ENCODE results near the gene SOS2.

The SOS2 gene

DNA sequence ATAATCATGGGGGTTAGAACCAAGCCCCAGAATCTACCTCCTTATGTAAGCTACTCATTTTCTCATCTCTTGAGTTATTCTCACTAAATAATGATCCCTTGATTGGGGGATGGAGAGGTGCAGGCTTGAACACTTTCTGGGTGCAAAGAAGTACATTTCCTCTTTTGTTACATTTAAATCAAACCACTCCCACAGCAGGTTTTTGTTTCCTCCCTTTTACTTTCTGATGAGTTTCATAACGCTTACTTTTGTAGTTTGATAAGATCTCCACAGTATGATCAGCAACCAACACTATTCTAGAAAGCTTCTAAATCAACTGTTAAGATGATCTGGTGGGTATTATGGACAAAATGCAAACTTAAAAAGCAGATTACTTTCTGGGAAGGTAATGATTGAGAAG, 135.5 kb downstream of the SOS2 start:
- no peaks in the 10 kb centered on the region for H3K9me3 ChIP-seq (replicated peaks; ENCODE audit: insufficient read depth, low read length)
- 0 out of 2 replicates have a peak, but pooled peaks cover 3% of the 10 kb centered on the region for H3K4me1 ChIP-seq (ENCODE audit: low read length)
- no peak overlapping the region for H3K27ac ChIP-seq (ENCODE audit: low read length)
- H3K9ac ChIP-seq (ENCODE audit: low read length), result no peak overlapping the region
- H3K4me2 ChIP-seq (ENCODE audit: low read depth, low read length), result no peak overlapping the region
- H3K9me2 ChIP-seq (replicated peaks; ENCODE audit: insufficient read depth, low read length), result no peaks in the 10 kb centered on the region
- H4K20me1 ChIP-seq (ENCODE audit: insufficient read depth, low read length), result no peaks in the 10 kb centered on the region
- TF ChIP-seq EZH2 (optimal IDR thresholded peaks at IDR 0.05; ENCODE audit: low read depth, low read length) (no peak), CTCF (IDR thresholded peaks at IDR 0.05; ENCODE audit: low read length) (no peak), EZH2phosphoT487 (IDR thresholded peaks at IDR 0.05; ENCODE audit: low read length) (no peak)
- H3K79me2 ChIP-seq (ENCODE audit: low read length), result no peaks in the 10 kb centered on the region
- no peaks in the 10 kb centered on the region for H3K36me3 ChIP-seq (replicated peaks; ENCODE audit: insufficient read depth, low read length)
- DNase-seq, result no peak
- H2AFZ ChIP-seq (ENCODE audit: low read length), result no peak overlapping the region
- no peaks in the 10 kb centered on the region for H3K27me3 ChIP-seq (replicated peaks; ENCODE audit: insufficient read depth, low read length)
- H3K4me3 ChIP-seq (ENCODE audit: low read length), result no peak overlapping the region
- H3F3A ChIP-seq (ENCODE audit: insufficient read depth, low read length), result no peaks in the 10 kb centered on the region

GRCh38 chr14:50094056-50094755, 137.2 kb downstream of the SOS2 start:
- Histone ChIP-seq H3F3A (ENCODE audit: insufficient read depth, low read length) (no peaks in the 10 kb centered on the region), H3K4me3 (ENCODE audit: low read length) (no peak overlapping the region), H3K4me2 (ENCODE audit: low read depth, low read length) (no peak overlapping the region), H2AFZ (ENCODE audit: low read length) (no peak overlapping the region), H3K27ac (ENCODE audit: low read length) (no peak overlapping the region), H3K27me3 (replicated peaks; ENCODE audit: insufficient read depth, low read length) (no peaks in the 10 kb centered on the region), H3K9me3 (replicated peaks; ENCODE audit: insufficient read depth, low read length) (no peaks in the 10 kb centered on the region), H4K20me1 (ENCODE audit: insufficient read depth, low read length) (no peaks in the 10 kb centered on the region), H3K9ac (ENCODE audit: low read length) (no peak overlapping the region), H3K4me1 (ENCODE audit: low read length) (0 out of 2 replicates have a peak, but pooled peaks cover 3% of the 10 kb centered on the region), H3K36me3 (replicated peaks; ENCODE audit: insufficient read depth, low read length) (no peaks in the 10 kb centered on the region), H3K9me2 (replicated peaks; ENCODE audit: insufficient read depth, low read length) (no peaks in the 10 kb centered on the region), H3K79me2 (ENCODE audit: low read length) (no peaks in the 10 kb centered on the region)
- no peak for DNase-seq
- TF ChIP-seq CTCF (IDR thresholded peaks at IDR 0.05; ENCODE audit: low read length) (no peak), EZH2phosphoT487 (IDR thresholded peaks at IDR 0.05; ENCODE audit: low read length) (no peak), EZH2 (optimal IDR thresholded peaks at IDR 0.05; ENCODE audit: low read depth, low read length) (no peak)

DNA sequence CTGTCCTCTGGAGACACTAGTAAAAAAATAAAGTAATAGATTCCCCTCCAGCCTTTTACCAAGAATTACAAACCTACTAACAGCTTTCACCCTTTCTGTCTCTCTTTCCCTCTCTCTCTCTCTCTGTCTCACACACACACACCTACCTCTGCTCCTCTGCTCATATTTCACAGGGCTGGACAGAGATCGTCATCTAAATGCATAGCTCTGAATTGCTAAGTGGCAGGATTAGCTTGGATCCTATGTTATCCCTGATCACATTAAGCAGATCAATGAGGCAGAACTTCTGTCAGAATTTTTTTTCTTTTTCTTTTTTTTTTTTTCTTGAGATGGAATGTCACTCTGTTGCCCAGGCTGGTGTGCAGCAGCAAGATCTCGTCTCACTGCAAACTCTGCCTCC, 137.9 kb downstream of the SOS2 start:
- Histone ChIP-seq H3K4me2 (ENCODE audit: low read depth, low read length) (no peak overlapping the region), H3K9me2 (replicated peaks; ENCODE audit: insufficient read depth, low read length) (no peaks in the 10 kb centered on the region), H3K9me3 (replicated peaks; ENCODE audit: insufficient read depth, low read length) (no peaks in the 10 kb centered on the region), H3K27ac (ENCODE audit: low read length) (no peak overlapping the region), H3K4me3 (ENCODE audit: low read length) (no peak overlapping the region), H3K4me1 (ENCODE audit: low read length) (0 out of 2 replicates have a peak, but pooled peaks cover 3% of the 10 kb centered on the region), H3K36me3 (replicated peaks; ENCODE audit: insufficient read depth, low read length) (no peaks in the 10 kb centered on the region), H2AFZ (ENCODE audit: low read length) (no peak overlapping the region), H3K9ac (ENCODE audit: low read length) (no peak overlapping the region), H3F3A (ENCODE audit: insufficient read depth, low read length) (no peaks in the 10 kb centered on the region), H3K79me2 (ENCODE audit: low read length) (no peaks in the 10 kb centered on the region), H4K20me1 (ENCODE audit: insufficient read depth, low read length) (no peaks in the 10 kb centered on the region), H3K27me3 (replicated peaks; ENCODE audit: insufficient read depth, low read length) (no peaks in the 10 kb centered on the region)
- TF ChIP-seq EZH2 (optimal IDR thresholded peaks at IDR 0.05; ENCODE audit: low read depth, low read length) (no peak), EZH2phosphoT487 (IDR thresholded peaks at IDR 0.05; ENCODE audit: low read length) (no peak), CTCF (IDR thresholded peaks at IDR 0.05; ENCODE audit: low read length) (no peak)
- DNase-seq, result no peak

All from MM.1S (cell line).